Mesodermal cell (in vitro differentiated cells): ENCODE data around the gene CT47B1. TPM values are rescaled to one million over a fixed set of nuclear protein-coding genes. Genes with fewer than 3 reads are reported as not detected.
"Not testable (repeated sequence)": the region's sequence is repeated elsewhere in the genome, so short reads cannot be mapped to it uniquely, and the experiment has no call there.

Experiments used
- H3K27ac ChIP-seq: 2 replicates; pipeline ENCODE4 v1.7.0; 2013; ENCODE audit warnings: mild to moderate bottlenecking, low read depth, low read length, moderate library complexity; ENCODE audit not compliant: severe bottlenecking
- H3K36me3 ChIP-seq: 2 replicates; pipeline ENCODE4 v1.7.1; 2013; ENCODE audit warnings: mild to moderate bottlenecking, low read length, moderate library complexity; ENCODE audit not compliant: control insufficient read depth, insufficient read depth
- H3K4me1 ChIP-seq: one replicate; pipeline ENCODE4 v1.7.1; 2013; ENCODE audit warnings: mild to moderate bottlenecking, low read length; ENCODE audit not compliant: insufficient read depth, control insufficient read depth, poor library complexity, severe bottlenecking
- H3K4me3 ChIP-seq: 2 replicates; pipeline ENCODE4 v1.7.0; 2013; ENCODE audit warnings: low read length, control low read depth, mild to moderate bottlenecking; ENCODE audit not compliant: insufficient read depth, poor library complexity, severe bottlenecking; ENCODE audit errors: extremely low read depth
- H3K9me3 ChIP-seq: 2 replicates; pipeline ENCODE4 v1.7.1; 2013; ENCODE audit warnings: mild to moderate bottlenecking, low read length, moderate library complexity; ENCODE audit not compliant: control insufficient read depth
- WGBS, 2 experiments: methylation state at CpG; one replicate each; pipeline ENCODE4 v1.1.5; 2013; ENCODE audit warnings: missing lambda C conversion rate in 2 of 2; ENCODE audit not compliant: insufficient coverage in 2 of 2; 5-methylcytosine and 5-hydroxymethylcytosine counted together
- polyA plus RNA-seq, 2 experiments: library from polyadenylated mRNA; stranded (reverse); fragments of 50-300 nt; gene quantifications; one replicate each; pipeline ENCODE4 v1.2.3, GENCODE V29; 2013

The CT47B1 gene
- polyA plus RNA-seq (2013, experiment 1 of 2): not detected
- polyA plus RNA-seq (2013, experiment 2 of 2): not detected

- no CpG with 5 or more reads among the region's 7 CpGs for WGBS, 2 experiments
- H3K9me3 ChIP-seq, H3K4me3 ChIP-seq: not testable (repeated sequence)
Observed at GRCh38 chrX:120875766-120876165, at the start of gene CT47B1. TSS of gene CT47B1 (minus strand) at chrX:120875866. CDS start at chrX:120875670, 196 bp downstream.

GRCh38 chrX:120874678-120875557 is 748 bp downstream of the CT47B1 start:
- Histone ChIP-seq H3K9me3 (no peaks in the 10 kb centered on the region), H3K27ac (no peak overlapping the region), H3K4me1 (no peaks in the 10 kb centered on the region), H3K4me3 (no peak overlapping the region), H3K36me3 (no peaks in the 10 kb centered on the region)
- WGBS, 2 experiments: 96 to 97% methylated on average over 7 to 24 of the region's 61 CpGs

More at GRCh38 chrX:120875766-120876165, at the start of gene CT47B1:
- not testable (repeated sequence) for H3K36me3 ChIP-seq, H3K27ac ChIP-seq, H3K4me1 ChIP-seq

- no peak overlapping the region for H3K27ac ChIP-seq
- no peak overlapping the region for H3K4me3 ChIP-seq
- WGBS, 2 experiments: 11% methylated on average over 3 of the region's 4 CpGs; no CpG with 5 or more reads in 1 of the 2 experiments
- H3K9me3 ChIP-seq: no peaks in the 10 kb centered on the region
- no peaks in the 10 kb centered on the region for H3K4me1 ChIP-seq
- no peaks in the 10 kb centered on the region for H3K36me3 ChIP-seq
Observed at GRCh38 chrX:120857240-120857639, 18.4 kb downstream of the CT47B1 start.

- 60% methylated on average over 1 of the region's 2 CpGs; no CpG with 5 or more reads in 1 of the 2 experiments for WGBS, 2 experiments
- H3K36me3 ChIP-seq: no peaks in the 10 kb centered on the region
- H3K4me1 ChIP-seq: no peaks in the 10 kb centered on the region
- no peaks in the 10 kb centered on the region for H3K9me3 ChIP-seq
- no peak overlapping the region for H3K27ac ChIP-seq
- no peak overlapping the region for H3K4me3 ChIP-seq
Observed at GRCh38 chrX:120840827-120841226, 34.8 kb downstream of the CT47B1 start.

GRCh38 chrX:120839491-120839890 is 36.2 kb downstream of the CT47B1 start:
- no peaks in the 10 kb centered on the region for H3K36me3 ChIP-seq
- H3K27ac ChIP-seq: no peak overlapping the region
- H3K4me1 ChIP-seq: no peaks in the 10 kb centered on the region
- H3K9me3 ChIP-seq: no peaks in the 10 kb centered on the region
- no peak overlapping the region for H3K4me3 ChIP-seq

- not testable (repeated sequence) for H3K4me3 ChIP-seq
- no CpG with 5 or more reads among the region's 1 CpG for WGBS, 2 experiments
Observed at GRCh38 chrX:120827213-120827612, 48.5 kb downstream of the CT47B1 start.

GRCh38 chrX:120825146-120825545 is 50.5 kb downstream of the CT47B1 start:
- Histone ChIP-seq H3K36me3 (no peaks in the 10 kb centered on the region), H3K4me1 (no peaks in the 10 kb centered on the region), H3K27ac (no peak overlapping the region), H3K9me3 (no peaks in the 10 kb centered on the region), H3K4me3 (no peak overlapping the region)
- no CpG with 5 or more reads among the region's 2 CpGs for WGBS, 2 experiments

More at GRCh38 chrX:120827213-120827612, 48.5 kb downstream of the CT47B1 start:
- not testable (repeated sequence) for H3K36me3 ChIP-seq, H3K9me3 ChIP-seq, H3K4me1 ChIP-seq, H3K27ac ChIP-seq

GRCh38 chrX:120824021-120824420 is 51.6 kb downstream of the CT47B1 start:
- H3K4me1 ChIP-seq: no peaks in the 10 kb centered on the region
- no peak overlapping the region for H3K4me3 ChIP-seq
- no CpG with 5 or more reads among the region's 1 CpG for WGBS, 2 experiments
- H3K9me3 ChIP-seq: no peaks in the 10 kb centered on the region
- H3K36me3 ChIP-seq: no peaks in the 10 kb centered on the region
- no peak overlapping the region for H3K27ac ChIP-seq

- Histone ChIP-seq H3K27ac (no peak overlapping the region), H3K4me3 (no peak overlapping the region), H3K36me3 (no peaks in the 10 kb centered on the region), H3K4me1 (no peaks in the 10 kb centered on the region), H3K9me3 (no peaks in the 10 kb centered on the region)
Observed at GRCh38 chrX:120823556-120823955, 52.1 kb downstream of the CT47B1 start.
